HCT116 (cell line): ENCODE results near the gene GYPC. TPM values are rescaled to one million over a fixed set of nuclear protein-coding genes. Genes with fewer than 3 reads are reported as not detected.

Source experiments
- ATAC-seq: fragments of 200-7000 bp; cut with Tn5 transposase; 2 replicates; pipeline ENCODE4 v1.9.1; 2020; ENCODE audit warnings: mild to moderate bottlenecking, moderate library complexity
- BruUV-seq: library from RNA; stranded (reverse); fragments of 400-500 nt; replicated peaks from 2 replicates; lab custom pipeline; 2021; lab: Mats Ljungman, UMichigan
- CTCF ChIA-PET: fragments of 300-600 bp; sonication (Branson Sonifier 250); formaldehyde crosslinking; loops from one replicate; lab custom pipeline; 2021; ENCODE audit warnings: antibody characterized with exemption; lab: Charles Lee
- POLR2A ChIA-PET: fragments of 300-600, 350-600 bp; sonication (Branson Sonifier 250); formaldehyde crosslinking; loops from one replicate; lab custom pipeline; 2021; ENCODE audit warnings: antibody characterized with exemption; lab: Charles Lee
- RAD21 ChIA-PET, 2 experiments: fragments of 300-600 bp; sonication (Branson Sonifier 250); formaldehyde crosslinking; loops; one replicate each; lab custom pipeline; 2023; ENCODE audit warnings: low total read pairs in 2 of 2; ENCODE audit not compliant: uncharacterized antibody in 2 of 2, unreplicated experiment in 2 of 2, low non-redundant PET in 1 of 2; lab: Charles Lee
- DNase-seq: peaks from one replicate; pipeline ENCODE4 v3.0.0-alpha.2; 2010; ENCODE audit warnings: low read depth, low spot score
- H2AFZ ChIP-seq: fragments of 200-600 bp; shearing (Covaris generic), sonication (generic); 2 replicates; pipeline ENCODE4 v1.6.1; 2017; ENCODE audit warnings: low read depth, mixed run types, mixed read lengths, antibody characterized with exemption, low read length; ENCODE audit not compliant: poor library complexity, severe bottlenecking
- H3K27ac ChIP-seq: 2 replicates; pipeline ENCODE4 v1.5.1; 2012; ENCODE audit warnings: low read depth, low read length
- H3K27me3 ChIP-seq: fragments of 200-600 bp; sonication (generic); 2 replicates; pipeline ENCODE4 v1.6.1; 2016; ENCODE audit warnings: mixed run types, low read length, mixed read lengths; ENCODE audit not compliant: insufficient read depth
- H3K36me3 ChIP-seq, 2 experiments: fragments of 200-500 bp in 1 of 2; fragments of 200-600 bp in 1 of 2; sonication (Bioruptor generic) in 1 of 2; sonication (generic) in 1 of 2; 2 replicates each; pipeline versions ENCODE4 v1.5.1 to v1.6.1; 2014 to 2016; ENCODE audit warnings: low read length in 2 of 2, inconsistent platforms in 1 of 2, mixed read lengths in 1 of 2, mixed run types in 1 of 2; ENCODE audit not compliant: insufficient read depth in 2 of 2, control insufficient read depth in 1 of 2
- H3K4me1 ChIP-seq, 2 experiments: fragments of 200-600 bp in 1 of 2; sonication (generic) in 1 of 2; 2 replicates each; pipeline versions ENCODE4 v1.5.1 to v1.6.1; 2012 to 2017; ENCODE audit warnings: low read length in 2 of 2, inconsistent platforms in 1 of 2, mild to moderate bottlenecking in 1 of 2, mixed read lengths in 1 of 2, mixed run types in 1 of 2, moderate library complexity in 1 of 2; ENCODE audit not compliant: insufficient read depth in 2 of 2, control insufficient read depth in 1 of 2
- H3K4me2 ChIP-seq: fragments of 200-600 bp; sonication (generic); 2 replicates; pipeline ENCODE4 v1.6.1; 2017; ENCODE audit warnings: mixed run types, low read length, mixed read lengths
- H3K4me3 ChIP-seq, 2 experiments: fragments of 200-600 bp in 1 of 2; sonication (generic) in 1 of 2; replicated peaks in 1 of 2; 2 replicates each; pipeline ENCODE4 v1.5.1; 2011 to 2016; ENCODE audit warnings: low read length in 2 of 2, control low read depth in 1 of 2, low read depth in 1 of 2, mild to moderate bottlenecking in 1 of 2, mixed read lengths in 1 of 2, mixed run types in 1 of 2
- H3K79me2 ChIP-seq: fragments of 200-600 bp; sonication (generic); 2 replicates; pipeline ENCODE4 v1.6.1; 2017; ENCODE audit warnings: mild to moderate bottlenecking, mixed run types, low read length, moderate library complexity, mixed read lengths; ENCODE audit not compliant: insufficient read depth
- H3K9ac ChIP-seq: fragments of 200-600 bp; sonication (generic); 2 replicates; pipeline ENCODE4 v1.6.1; 2016; ENCODE audit warnings: low read length, mixed read lengths
- H3K9me2 ChIP-seq: fragments of 200-600 bp; sonication (generic), shearing (Covaris generic); 2 replicates; pipeline ENCODE4 v1.6.1; 2017; ENCODE audit warnings: mixed run types, mild to moderate bottlenecking, moderate library complexity; ENCODE audit not compliant: insufficient read depth
- H3K9me3 ChIP-seq, 2 experiments: fragments of 200-500 bp in 1 of 2; fragments of 200-600 bp in 1 of 2; sonication (Bioruptor generic) in 1 of 2; sonication (generic) in 1 of 2; 2 replicates each; pipeline ENCODE4 v1.6.1; 2014 to 2017; ENCODE audit warnings: low read length in 2 of 2, mixed read lengths in 2 of 2, inconsistent platforms in 1 of 2, low read depth in 1 of 2, mild to moderate bottlenecking in 1 of 2, mixed run types in 1 of 2, moderate library complexity in 1 of 2; ENCODE audit not compliant: control insufficient read depth in 1 of 2, insufficient read depth in 1 of 2
- H4K20me1 ChIP-seq: fragments of 200-600 bp; sonication (generic), shearing (Covaris generic); 2 replicates; pipeline ENCODE4 v1.6.1; 2017; ENCODE audit warnings: mixed run types, mild to moderate bottlenecking, moderate library complexity; ENCODE audit not compliant: insufficient read depth
- EGR1 ChIP-seq: IDR thresholded peaks from 2 replicates; pipeline ENCODE4 v1.6.1; 2012; ENCODE audit warnings: low read depth
- ELF1 ChIP-seq: IDR thresholded peaks from 2 replicates; pipeline ENCODE4 v1.6.1; 2012; ENCODE audit warnings: low read depth, borderline replicate concordance
- JUND ChIP-seq: IDR thresholded peaks from 2 replicates; pipeline ENCODE4 v1.6.1; 2012
- MAX ChIP-seq: IDR thresholded peaks from 2 replicates; pipeline ENCODE4 v1.6.1; 2012
- POLR2A ChIP-seq: IDR thresholded peaks from 2 replicates; pipeline ENCODE4 v1.7.0; 2011; ENCODE audit warnings: borderline replicate concordance; ENCODE audit not compliant: insufficient read depth, insufficient read length; ENCODE audit errors: extremely low read depth
- POLR2AphosphoS5 ChIP-seq: IDR thresholded peaks from 2 replicates; pipeline ENCODE4 v1.6.1; 2011; ENCODE audit warnings: mild to moderate bottlenecking, low read depth, low read length, moderate library complexity
- RAD21 ChIP-seq: IDR thresholded peaks from 2 replicates; pipeline ENCODE4 v1.6.1; 2012; ENCODE audit warnings: low read depth, mild to moderate bottlenecking
- YY1 ChIP-seq: IDR thresholded peaks from 2 replicates; pipeline ENCODE4 v1.6.1; 2011; ENCODE audit warnings: low read length, low read depth, moderate library complexity, mild to moderate bottlenecking; ENCODE audit not compliant: insufficient replicate concordance; ENCODE audit errors: extremely low read depth
- ZFX ChIP-seq: fragments of 450-650 bp; IDR thresholded peaks from 2 replicates; pipeline ENCODE4 v1.6.1; 2017
- intact Hi-C: fragments of 100-400 bp; cut with micrococcal nuclease; formaldehyde crosslinking; loops from 2 replicates; pipeline ENCODE4 v1.10.0; 2022
- total RNA-seq: library from RNA; stranded (reverse); gene quantifications from one replicate; pipeline ENCODE4 v1.2.1, GENCODE V29; 2021; ENCODE audit not compliant: unreplicated experiment

The GYPC gene
- total RNA-seq, 1 experiment from 2014 or later: 0.66 TPM

- no peak for TF ChIP-seq EGR1
Observed at GRCh38 chr2:126662621-126663020, 6.7 kb downstream of the GYPC start (continued).

GRCh38 chr2:126663184-126663963 is 7.4 kb downstream of the GYPC start:
- RAD21 ChIA-PET: no interaction called here
- no peak overlapping the region for H3K27ac ChIP-seq
- no peak for ATAC-seq
- TF ChIP-seq POLR2A (no peak), YY1 (no peak), EGR1 (no peak), MAX (no peak), RAD21 (no peak), JUND (no peak)
- TF ChIP-seq, all 23 proteins: peak for 0
- Histone ChIP-seq H3K9ac (no peak overlapping the region), H3K79me2 (no peaks in the 10 kb centered on the region), H3K36me3 (no peaks in the 10 kb centered on the region), H3K9me3 (no peaks in the 10 kb centered on the region), H3K9me2 (no peaks in the 10 kb centered on the region), H4K20me1 (no peaks in the 10 kb centered on the region), H3K27me3 (peaks cover 9% of the 10 kb centered on the region), H3K4me3 (no peak overlapping the region), H2AFZ (no peak overlapping the region), H3K4me1 (peaks cover 5 to 8% of the 10 kb centered on the region in 2 experiments; a peak in 3 of 4 replicates), H3K4me2 (no peak overlapping the region)
- ChIA-PET POLR2A (no interaction called here), CTCF (no interaction called here)
- DNase-seq: no peak
- intact Hi-C loops: no loop called here
- no TSS peak for BruUV-seq

- H3K4me2 ChIP-seq: no peak overlapping the region
- H4K20me1 ChIP-seq: no peaks in the 10 kb centered on the region
- no peak overlapping the region for H3K4me3 ChIP-seq
- H3K36me3 ChIP-seq: no peaks in the 10 kb centered on the region
- ATAC-seq (no peak), DNase-seq (no peak)
- 0 out of 4 replicates have a peak, but pooled peaks cover 0 to under 1% of the 10 kb centered on the region in 2 experiments for H3K4me1 ChIP-seq
- intact Hi-C loops: no loop called here
- no peaks in the 10 kb centered on the region for H3K9me2 ChIP-seq
- ChIA-PET CTCF (no interaction called here), RAD21 (no interaction called here), POLR2A (no interaction called here)
- no peaks in the 10 kb centered on the region for H3K9me3 ChIP-seq
- H3K27me3 ChIP-seq: peaks cover 9% of the 10 kb centered on the region
- no peak for TF ChIP-seq ELF1
- no peak for TF ChIP-seq POLR2AphosphoS5
- no peak for TF ChIP-seq ZFX
- no peak overlapping the region for H2AFZ ChIP-seq
- no peak overlapping the region for H3K27ac ChIP-seq
- no TSS peak for BruUV-seq
- no peak overlapping the region for H3K9ac ChIP-seq
- H3K79me2 ChIP-seq: no peaks in the 10 kb centered on the region
Observed at GRCh38 chr2:126664234-126664633, 8.3 kb downstream of the GYPC start.
